DMS79 (cell line): ENCODE data around the gene UTP14A.
"Not testable (repeated sequence)": the region's sequence is repeated elsewhere in the genome, so short reads cannot be mapped to it uniquely, and the experiment has no call there.

Source experiments
- DNase-seq: peaks from one replicate; lab custom pipeline; 2025; lab: John Stamatoyannopoulos, UW

UTP14A gene, protein sequence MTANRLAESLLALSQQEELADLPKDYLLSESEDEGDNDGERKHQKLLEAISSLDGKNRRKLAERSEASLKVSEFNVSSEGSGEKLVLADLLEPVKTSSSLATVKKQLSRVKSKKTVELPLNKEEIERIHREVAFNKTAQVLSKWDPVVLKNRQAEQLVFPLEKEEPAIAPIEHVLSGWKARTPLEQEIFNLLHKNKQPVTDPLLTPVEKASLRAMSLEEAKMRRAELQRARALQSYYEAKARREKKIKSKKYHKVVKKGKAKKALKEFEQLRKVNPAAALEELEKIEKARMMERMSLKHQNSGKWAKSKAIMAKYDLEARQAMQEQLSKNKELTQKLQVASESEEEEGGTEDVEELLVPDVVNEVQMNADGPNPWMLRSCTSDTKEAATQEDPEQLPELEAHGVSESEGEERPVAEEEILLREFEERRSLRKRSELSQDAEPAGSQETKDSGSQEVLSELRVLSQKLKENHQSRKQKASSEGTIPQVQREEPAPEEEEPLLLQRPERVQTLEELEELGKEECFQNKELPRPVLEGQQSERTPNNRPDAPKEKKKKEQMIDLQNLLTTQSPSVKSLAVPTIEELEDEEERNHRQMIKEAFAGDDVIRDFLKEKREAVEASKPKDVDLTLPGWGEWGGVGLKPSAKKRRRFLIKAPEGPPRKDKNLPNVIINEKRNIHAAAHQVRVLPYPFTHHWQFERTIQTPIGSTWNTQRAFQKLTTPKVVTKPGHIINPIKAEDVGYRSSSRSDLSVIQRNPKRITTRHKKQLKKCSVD

GRCh38 chrX:129905787-129906580 is at the start of gene UTP14A:
TSS of gene UTP14A (plus strand) at chrX:129906164. CDS start at chrX:129906211, 47 bp downstream.
- peak; percentile 79 for DNase-seq

GRCh38 chrX:129859134-129859533 is 46.8 kb upstream of the UTP14A start:
- not testable (repeated sequence) for DNase-seq

DNA sequence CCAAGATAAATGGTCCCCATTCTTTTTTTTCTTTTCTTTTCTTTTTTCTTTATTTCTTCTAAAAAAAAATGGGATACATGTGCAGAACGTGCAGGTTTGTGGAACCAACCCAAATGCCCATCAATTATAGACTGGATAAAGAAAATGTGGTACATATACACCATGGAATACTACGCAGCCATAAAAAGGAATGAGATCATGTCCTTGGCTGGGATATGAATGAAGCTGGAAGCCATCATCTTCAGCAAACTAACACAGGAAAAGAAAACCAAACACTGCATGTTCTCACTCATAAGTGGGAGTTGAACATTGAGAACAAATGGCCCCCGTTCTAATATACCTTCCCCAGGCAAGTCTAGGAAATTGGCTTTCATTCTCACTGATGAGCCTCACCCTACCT is 39.6 kb upstream of the UTP14A start:
- not testable (repeated sequence) for DNase-seq

DNA sequence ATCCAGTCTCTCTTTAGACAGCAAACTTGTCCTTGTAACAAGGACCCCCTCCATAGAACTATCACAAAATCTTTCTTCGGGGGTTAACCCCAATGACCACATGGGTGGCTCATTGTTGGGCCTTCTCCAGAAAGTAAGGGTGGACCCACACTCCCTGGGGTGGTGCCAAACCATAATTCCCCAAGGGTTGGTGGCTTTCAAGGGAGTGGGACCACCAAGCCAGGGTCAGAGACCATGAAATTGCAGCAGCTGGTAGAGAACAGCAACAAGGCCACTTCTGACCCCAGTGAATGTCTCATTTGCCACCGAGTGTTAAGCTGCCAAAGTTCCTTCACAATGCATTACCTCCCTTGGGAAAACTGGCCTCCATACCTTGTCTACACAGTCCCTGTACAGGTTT is 33.4 kb upstream of the UTP14A start:
- DNase-seq: no peak

GRCh38 chrX:129875669-129876068 is 30.3 kb upstream of the UTP14A start:
- DNase-seq: no peak

GRCh38 chrX:129876771-129877305 is 29.1 kb upstream of the UTP14A start:
- DNase-seq: peak; percentile 48

GRCh38 chrX:129877401-129877800 is 28.6 kb upstream of the UTP14A start:
- no peak for DNase-seq

- DNase-seq: no peak
Observed at GRCh38 chrX:129900054-129900453, 5.9 kb upstream of the UTP14A start.

GRCh38 chrX:129908636-129909035 is 2.7 kb downstream of the UTP14A start:
- DNase-seq: no peak

DNA sequence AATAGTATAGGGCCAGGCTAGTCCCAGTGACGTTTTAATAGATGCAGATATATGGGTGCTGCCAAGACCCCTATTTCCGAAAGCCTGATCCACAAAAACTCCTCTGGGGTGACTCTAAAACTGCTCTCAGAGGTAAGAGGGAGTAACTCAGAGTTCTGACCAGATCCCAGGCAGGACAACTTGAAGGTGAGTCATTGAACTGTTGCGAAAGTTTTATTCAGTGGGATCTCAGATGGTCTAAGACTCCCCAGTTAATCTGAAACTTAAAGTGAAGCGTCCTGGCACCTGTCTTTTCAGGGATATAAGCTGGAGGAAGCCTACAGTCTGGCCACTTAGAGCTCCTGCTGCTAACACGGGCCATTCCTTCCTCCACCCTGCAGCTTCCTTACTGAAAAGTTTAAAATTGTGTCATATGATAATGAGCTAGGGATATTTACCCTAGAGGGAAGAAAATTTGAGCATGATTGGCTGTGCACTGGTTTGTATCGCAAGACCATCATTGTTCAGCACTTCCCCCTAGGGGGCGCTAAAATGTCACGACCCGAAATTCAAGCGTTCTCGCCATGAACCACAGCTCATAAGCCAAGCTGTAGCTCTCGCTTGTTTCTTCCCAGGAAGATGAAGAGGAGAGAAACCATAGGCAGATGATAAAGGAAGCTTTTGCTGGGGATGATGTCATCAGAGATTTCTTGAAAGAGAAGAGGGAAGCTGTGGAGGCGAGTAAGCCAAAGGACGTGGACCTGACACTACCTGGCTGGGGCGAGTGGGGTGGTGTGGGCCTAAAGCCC is 19.5 kb downstream of the UTP14A start:
- DNase-seq: peak; percentile 9

DNA sequence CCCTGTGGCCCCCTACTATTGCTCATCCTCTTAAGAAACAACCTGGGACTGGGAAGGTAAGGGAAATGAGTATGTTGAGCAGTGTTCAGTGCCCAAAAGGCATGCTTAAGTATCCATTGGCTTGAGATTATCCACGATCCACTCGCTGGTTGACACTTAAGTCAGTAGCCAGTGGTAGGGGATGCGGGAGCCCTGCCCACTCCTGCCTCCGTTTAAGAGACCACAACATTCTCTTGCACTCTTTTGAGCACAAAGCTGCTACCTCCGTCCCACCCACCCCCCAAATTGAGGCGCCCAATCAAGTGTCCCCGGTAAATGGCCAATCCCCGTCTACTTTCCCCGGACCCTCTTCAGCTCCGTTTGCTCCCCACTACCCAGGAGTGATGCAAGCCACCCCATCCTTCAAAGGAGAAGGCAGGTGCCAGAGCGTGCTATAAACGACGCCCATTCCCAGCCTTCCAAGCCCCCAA is 25.0 kb downstream of the UTP14A start:
- DNase-seq: no peak

GRCh38 chrX:129931411-129932015 is 25.5 kb downstream of the UTP14A start:
- peak; percentile 80 for DNase-seq

DNA sequence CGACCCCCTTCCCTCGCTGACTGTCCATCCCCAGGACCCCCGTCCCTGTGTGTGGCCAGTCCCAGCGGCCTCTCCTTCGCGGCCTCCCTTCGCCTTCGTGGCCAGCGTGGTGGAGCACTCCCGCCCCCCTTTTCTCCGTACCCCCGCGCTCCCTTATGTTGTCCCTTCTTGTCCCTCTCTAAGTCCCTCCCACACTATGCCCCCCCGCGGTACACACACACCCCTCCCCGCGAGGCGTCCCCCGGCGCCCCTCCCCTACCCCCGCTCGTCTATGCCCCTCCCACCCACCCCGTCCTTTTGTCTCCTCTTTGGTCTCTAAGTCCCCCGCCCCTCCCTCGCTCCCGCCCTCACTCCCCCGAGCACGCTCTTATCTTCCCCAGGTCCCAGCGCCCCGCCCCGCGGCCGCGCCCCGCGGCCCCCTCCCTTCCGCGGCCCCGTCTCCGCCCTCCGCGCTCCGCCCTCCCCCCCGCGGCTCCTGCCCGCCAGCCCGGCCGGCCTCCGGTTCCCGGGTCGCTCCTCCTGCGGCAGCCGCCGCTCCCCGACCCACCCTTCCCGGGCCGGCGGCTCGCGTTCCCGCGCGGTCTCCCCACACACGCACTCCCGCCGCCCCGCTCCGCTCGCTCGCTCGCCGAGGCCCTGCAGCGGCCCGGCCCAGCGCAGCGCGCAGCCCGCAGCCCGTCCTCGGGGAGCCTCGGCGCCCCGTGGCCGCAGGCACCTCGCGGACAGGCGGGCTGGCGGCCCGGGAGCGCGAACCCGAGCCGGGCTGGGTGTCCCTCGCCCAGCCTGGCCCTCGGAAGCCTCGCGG is 26.3 kb downstream of the UTP14A start:
- DNase-seq: peak; percentile 61

DNA sequence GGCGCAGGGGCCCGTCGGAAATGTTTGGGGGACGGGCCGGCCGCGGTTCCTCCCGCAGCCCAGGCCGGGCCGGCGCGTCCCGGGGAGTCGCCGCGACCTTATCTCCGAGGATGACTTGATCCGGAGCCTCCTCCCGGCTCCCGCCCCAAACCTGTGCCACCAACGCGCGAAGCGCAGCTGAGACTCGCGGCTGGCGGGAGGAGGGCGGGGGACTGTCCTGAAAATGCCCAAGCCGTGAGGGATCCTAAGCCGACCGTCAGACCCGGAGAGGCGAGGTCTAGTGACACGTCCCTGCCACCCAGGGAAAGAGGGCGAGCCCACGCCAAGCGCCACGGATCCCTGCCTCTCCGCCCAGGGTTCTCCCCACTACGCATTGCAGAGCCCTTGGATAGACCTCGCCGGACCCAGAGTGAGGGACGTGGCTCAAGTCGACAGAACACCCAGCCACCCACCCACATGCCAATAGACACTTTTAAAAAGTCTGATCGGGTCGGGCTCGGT is 26.9 kb downstream of the UTP14A start:
- DNase-seq: no peak

DNA sequence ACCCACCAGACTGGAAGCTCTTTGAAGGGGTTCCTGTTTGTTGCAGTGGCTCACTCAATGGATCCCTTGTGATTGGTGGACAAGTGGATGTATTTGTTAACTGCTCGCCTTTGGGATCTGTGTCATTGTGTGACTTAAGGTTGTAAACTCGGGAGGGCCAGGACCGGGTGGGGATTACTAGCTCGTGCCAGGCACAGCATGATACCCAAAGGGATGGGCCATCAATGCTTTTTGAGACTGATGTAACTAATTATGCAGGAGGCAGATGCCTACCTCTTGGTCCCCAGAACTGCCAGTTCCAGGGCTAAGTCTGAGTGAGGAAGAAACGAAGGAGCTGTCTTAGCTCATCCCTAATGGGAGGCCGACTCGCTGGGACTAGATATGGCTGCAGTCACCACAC is 27.7 kb downstream of the UTP14A start:
- no peak for DNase-seq

DNA sequence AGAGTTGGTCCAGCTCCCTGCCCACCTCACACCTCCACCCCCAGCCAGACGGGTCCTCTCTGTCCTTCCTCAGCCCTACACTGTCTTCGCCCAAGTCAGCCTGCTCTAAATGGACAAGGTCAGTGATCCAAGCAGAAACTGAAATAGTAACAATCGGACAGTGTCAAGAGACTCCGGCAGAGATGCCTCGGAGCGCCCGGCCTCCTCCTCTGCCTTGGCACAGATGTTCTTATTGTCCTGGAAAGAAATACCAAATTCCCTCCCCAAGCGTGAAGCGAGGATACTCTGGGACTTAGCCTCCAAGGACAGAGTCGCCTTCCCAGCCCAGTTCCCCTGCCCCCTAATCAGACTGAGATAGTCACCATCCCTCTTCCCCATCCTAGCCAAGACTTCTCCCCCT is 28.5 kb downstream of the UTP14A start:
- DNase-seq: no peak

GRCh38 chrX:129934952-129935351 is 29.0 kb downstream of the UTP14A start:
- no peak for DNase-seq

GRCh38 chrX:129938081-129938480 is 32.1 kb downstream of the UTP14A start:
- DNase-seq: no peak

- no peak for DNase-seq
Observed at GRCh38 chrX:129939986-129940385, 34.0 kb downstream of the UTP14A start.

- DNase-seq: no peak
Observed at GRCh38 chrX:129940721-129941120, 34.8 kb downstream of the UTP14A start.
